Suppressor macrophage treated with lipopolysaccharide for 1 hour (primary cell): ENCODE data around the gene SRGAP2B.
"Not testable (repeated sequence)": the region's sequence is repeated elsewhere in the genome, so short reads cannot be mapped to it uniquely, and the experiment has no call there.

Experiments used
- DNase-seq, 3 donors: peaks; one replicate each; pipeline ENCODE4 v3.0.0-alpha.2; 2020 to 2022

SRGAP2B gene

DNA sequence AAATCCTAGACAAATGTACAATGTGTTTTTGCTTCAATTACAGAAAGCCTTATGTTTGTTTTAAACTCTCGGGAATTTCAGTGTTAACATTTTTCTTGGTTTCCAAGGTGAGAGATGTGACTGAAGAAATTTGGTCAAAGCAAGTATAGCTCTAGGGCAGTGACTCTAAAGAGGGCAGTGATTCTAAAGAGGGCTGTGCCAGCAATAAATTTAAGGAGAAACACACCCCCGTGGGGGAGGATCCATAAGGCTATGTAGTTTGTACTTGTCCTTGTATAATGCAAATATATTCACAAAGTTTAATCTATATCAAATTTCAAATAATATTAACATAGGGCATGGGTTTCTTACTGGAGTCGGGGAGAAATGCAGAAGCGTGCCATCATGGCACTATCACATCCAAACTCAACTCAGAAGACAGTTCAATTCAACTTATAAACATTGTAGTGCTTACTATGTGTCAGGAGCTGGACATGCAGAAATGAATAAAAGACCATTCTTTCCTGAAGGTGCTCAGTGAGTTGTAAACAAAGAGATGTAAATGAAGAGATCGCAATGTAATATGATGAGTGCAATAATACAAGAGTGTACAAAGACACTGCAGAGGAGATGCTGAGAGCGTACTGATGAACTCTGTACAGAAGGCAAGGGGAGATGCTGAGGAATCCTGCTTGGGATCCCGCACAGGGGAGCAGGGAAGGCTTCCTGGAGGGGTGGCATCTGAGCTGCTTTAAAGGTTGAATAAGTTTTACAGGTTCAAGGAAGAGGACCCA lies 12.5 kb downstream of the SRGAP2B start:
- DNase-seq, result not testable (repeated sequence)

GRCh38 chr1:145080193-145080592 lies 14.9 kb downstream of the SRGAP2B start:
- peak in 1 of 3 donors; percentile 16 for DNase-seq

DNA sequence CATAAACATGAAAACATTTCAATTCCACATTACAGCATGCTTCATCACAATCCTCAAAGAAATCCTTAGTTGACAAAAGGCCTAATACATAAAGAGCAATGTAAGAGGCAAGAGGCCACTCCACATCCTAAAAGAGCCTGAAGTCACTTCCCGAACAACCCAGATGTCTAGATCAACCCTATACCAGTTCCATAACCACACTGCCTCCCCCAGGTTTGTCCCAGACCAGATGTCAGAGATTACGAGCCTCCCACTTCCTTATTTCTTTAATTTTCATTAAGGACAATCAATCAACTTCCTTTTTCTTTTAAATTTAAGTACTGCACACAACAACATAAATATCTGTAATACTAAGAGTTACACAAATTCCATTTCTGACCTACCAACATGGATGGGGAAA lies 15.4 kb downstream of the SRGAP2B start:
- DNase-seq, result peak; percentile 21 to 54 (median 23)

- DNase-seq, result not testable (repeated sequence)
These were observed 16.2 kb downstream of the SRGAP2B start for GRCh38 chr1:145078787-145079370.

DNA sequence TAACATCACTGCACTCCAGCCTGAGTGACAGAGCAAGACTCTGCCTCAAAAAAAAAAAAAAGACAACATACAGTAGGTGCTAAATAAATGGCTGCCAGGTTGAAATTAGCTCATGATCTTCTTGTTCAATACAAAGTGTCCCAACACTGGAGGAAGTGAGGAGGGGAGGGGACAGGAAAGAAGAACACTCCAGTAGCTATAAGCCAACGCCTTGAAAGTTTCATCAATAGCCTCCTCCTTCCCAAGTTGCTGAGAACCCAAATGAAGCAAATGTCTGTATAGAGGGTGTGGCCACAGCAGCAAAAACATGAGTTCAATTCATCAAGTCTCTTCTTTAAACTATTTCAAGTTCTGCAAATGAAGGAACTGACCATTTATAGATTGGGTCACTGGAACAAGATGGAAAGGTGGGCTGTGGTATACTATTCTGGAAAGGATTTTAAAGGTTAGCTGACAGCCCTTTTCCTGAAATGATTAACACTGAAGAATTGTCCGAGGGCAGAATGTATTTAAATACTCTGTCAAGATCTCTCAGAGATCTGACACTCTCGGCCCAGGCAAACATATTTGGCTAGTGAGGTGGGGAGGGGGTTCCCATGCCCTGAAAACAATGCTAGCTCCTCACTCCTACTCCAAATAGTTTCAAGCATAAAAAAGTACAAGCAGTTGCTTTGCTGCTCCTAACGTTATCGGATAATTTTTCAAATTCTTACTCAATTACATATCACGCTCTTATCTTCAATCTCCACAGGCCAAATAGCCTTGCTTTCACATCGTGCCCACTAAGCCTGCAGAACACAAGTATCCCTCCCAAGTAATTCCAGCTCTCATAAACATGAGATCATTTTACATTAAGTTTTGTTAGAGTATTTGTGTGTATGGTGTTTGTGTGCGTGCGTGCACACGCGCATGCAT lies 17.0 kb downstream of the SRGAP2B start:
- not testable (repeated sequence) for DNase-seq

DNA sequence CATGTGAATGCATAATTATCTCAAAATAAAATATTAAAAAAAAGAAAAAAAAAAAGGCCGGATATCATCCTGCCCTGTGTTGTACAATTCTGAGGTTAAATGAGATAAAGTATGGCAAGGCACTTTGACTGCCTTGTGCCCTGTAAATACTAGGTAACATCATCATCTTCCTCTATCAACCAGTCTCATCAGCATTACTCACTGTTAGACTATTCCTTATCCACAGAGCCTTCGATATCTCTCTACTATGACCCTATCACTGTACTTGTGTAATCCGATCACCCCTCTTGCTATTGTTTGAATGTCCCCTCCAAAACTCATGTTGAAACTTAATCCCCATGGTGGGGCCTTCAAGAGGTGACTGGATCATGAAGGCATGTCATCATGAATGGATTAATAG lies 18.3 kb downstream of the SRGAP2B start:
- DNase-seq, result not testable (repeated sequence)

DNA sequence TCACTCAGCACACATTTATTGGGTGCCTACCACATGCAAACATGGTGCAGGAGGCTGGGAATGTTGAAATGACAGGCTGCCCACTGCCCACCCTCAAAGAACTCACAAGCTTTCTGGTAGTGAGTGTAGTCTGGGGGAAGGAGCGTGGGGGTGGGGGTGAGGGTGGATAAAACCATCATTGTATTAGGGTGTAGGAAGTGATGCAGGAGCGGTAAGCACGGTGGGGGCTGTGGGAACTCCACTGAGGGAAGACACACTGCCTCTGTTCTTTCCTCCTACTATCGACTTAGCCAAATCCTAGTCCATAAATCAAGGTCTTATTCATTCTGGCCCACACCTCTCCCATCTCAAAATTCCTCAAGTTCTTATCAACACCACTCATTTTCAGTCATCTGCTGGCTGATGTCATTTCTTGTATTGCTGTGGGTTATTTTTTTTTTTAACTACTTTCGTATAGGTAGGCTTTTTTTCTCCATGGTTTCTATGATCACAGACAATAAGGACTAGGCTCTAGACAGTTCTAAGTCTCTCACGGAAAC lies 21.0 kb downstream of the SRGAP2B start:
- not testable (repeated sequence) for DNase-seq

GRCh38 chr1:145071569-145071968 lies 23.6 kb downstream of the SRGAP2B start:
- not testable (repeated sequence) for DNase-seq

- not testable (repeated sequence) for DNase-seq
These were observed 28.6 kb downstream of the SRGAP2B start for GRCh38 chr1:145066486-145066885.

GRCh38 chr1:145065194-145065826 lies 29.8 kb downstream of the SRGAP2B start:
- not testable (repeated sequence) for DNase-seq

- not testable (repeated sequence) for DNase-seq
These were observed 31.0 kb downstream of the SRGAP2B start for GRCh38 chr1:145063941-145064648.

GRCh38 chr1:145063285-145063684 lies 31.8 kb downstream of the SRGAP2B start:
- not testable (repeated sequence) for DNase-seq

DNA sequence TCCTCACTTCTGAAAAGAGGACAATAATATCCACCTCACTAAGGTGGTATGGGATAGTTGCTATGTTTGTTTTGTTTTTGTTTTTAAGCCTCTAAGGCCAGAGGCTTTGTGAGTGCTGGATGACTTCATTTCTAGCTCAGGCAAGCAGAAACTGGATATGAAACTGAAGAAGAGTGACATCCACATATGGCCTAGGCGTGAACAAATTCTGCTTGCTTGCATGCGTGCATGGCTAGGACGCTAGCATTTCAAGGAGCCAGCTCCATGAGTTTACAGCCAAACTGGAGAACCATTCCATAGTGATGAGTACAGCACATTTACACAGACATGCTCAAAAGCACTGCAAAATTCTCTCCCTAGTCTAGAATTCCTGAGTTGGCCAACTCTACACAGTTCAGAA lies 36.9 kb downstream of the SRGAP2B start:
- not testable (repeated sequence) for DNase-seq

DNA sequence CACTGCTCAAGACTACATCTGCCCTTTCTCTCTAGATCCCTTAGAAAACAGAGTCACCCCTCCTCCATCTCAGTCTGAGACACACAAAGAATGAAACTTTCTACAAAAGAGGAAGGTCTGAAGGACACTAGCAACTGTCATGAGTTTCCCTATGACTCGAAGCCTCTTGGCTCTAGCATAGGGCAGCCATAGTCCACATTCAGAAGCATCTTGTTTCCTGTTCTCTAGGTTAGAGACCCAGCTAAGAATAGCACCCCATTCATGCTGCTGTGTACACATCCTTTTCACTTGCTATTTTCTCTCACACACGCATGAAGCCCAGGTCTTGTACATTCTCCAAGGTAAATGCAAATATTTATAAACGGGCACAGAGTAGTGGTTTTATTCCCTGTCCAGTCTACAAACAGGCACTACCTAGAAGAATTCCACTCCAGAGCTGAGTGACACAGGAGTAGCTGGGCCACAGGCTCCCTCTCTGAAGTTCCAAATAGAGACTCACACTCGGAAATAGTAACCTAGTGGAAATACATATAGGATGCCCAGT lies 39.8 kb downstream of the SRGAP2B start:
- not testable (repeated sequence) for DNase-seq

- DNase-seq, result not testable (repeated sequence)
These were observed 41.7 kb downstream of the SRGAP2B start for GRCh38 chr1:145053428-145053827.

DNA sequence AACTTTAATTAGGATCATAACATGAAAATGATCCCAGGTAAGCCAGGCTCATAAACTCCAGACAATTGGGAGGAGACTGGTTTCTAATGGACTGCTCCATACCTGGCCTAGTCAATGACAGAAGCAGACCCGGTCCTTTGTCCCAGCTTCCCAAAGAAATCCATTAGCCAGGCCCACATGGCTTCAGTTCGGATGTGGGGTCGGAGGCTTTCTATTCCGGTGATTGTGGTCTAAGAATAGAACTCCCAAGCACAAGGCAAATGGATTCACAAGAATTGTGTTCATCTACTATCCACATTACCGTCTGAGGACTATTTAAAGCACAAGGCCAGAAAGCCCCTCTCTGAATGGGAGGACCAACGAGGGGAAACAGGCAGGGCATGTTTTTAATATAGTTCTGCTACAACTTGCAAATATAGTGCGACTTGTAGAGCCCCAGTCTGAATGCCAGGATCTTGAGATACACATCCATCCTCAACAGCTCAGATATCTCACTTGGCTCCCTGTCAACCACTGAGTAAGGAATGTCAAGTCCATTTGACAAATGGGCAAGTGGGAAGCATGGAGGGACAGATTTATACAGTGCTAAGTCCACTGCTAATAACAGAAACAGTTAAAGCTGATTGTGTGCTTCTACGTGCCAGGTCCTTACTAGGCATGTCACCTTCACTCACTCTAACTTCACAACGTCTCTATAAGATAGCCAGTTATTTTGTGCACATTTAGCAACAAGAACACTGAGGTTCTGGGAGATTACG lies 42.9 kb downstream of the SRGAP2B start:
- not testable (repeated sequence) for DNase-seq

DNA sequence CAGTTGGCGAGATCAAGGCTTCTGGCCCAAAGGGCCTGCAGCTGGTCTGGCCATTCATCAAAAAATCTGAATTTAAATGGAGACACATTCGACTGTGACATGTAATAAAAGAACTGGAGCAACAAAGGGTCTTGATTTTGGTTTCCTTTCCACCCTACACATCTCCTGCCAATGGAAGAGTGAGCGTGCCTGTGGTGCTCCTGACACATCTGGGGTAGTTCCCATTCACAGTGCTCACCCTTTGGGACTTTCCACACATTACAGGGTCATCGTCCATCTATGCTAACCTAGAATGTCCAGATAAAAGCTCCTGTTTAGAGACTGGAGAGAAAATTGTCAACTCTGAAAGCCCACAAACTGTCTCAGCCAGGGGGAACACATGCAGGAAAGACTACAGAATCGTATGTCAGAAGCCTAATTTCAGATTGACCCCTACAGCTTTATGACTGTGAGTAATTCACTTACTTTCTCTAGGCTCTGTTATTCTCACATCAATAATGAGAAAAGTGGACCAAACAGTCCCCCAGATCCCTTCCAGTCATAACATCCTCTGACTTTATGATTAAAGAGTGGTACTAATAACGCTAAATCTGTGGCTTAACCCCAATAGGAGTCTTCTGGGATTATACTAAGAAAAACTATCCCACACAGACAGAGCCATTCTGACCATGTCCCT lies 46.8 kb downstream of the SRGAP2B start:
- DNase-seq, result not testable (repeated sequence)

DNA sequence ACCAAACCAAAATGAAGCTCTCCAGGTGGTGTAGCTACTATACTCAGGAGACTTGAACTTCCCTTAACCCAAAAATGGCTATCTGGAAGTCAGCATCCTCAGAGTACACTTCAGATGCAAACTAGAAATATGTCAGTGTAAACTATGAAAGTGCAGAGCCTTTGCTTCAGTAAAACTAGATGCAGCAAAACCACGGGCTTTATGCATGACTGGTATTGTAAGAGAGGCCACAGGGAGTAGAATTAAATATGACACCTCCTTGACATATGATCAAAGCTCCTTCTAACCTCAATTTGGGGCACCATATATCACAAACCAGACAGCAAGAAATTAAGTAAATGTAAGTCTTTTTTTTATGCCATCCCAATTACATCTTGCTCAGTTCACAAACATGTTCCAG lies 47.6 kb downstream of the SRGAP2B start:
- not testable (repeated sequence) for DNase-seq

DNA sequence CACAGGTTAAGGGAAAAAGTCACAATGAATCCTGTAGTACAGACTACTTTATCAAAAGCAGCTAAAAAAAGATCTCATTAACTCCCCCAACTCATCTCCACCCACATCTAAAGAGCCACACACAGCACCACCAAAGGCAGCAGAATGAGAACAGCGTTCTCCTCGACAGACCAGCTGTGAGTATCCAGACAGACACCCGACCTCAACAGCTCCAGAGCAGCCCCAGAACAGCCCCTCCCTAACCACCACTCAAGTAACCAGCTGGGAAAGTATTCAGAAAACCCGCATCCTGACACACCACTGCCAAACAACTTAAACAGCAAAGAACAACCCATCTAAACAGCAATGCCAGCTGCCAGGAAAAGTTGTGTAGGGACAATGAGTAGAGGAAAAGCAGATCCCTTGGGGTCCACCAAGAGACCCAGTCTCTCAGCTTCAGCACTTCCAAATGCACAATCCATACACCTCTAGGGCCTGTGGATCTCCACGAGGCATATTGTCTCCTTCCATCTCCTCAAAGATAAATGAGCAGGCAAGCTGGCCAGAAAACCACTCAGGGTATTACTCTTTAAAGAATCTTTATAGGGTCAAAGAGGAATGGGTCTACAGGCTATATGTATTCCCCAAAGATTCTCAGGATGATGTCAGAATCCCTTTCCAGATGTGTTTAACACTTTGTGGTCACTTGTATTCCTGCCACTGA lies 49.4 kb downstream of the SRGAP2B start:
- not testable (repeated sequence) for DNase-seq
